Activated CD8-positive, alpha-beta memory T cell treated with anti-CD3 and anti-CD28 coated beads for 36 hours (primary cell): ENCODE results near the gene ASIC5. TPM values are rescaled to one million over a fixed set of nuclear protein-coding genes. Genes with fewer than 3 reads are reported as not detected.
"Not testable (repeated sequence)": the region's sequence is repeated elsewhere in the genome, so short reads cannot be mapped to it uniquely, and the experiment has no call there.

ENCODE experiments used
- CTCF ChIA-PET: fragments of 350-600 bp; sonication (Branson Sonifier 250); formaldehyde crosslinking; loops from one replicate; lab custom pipeline; 2021; ENCODE audit warnings: antibody characterized with exemption; lab: Charles Lee
- POLR2A ChIA-PET: fragments of 350-600 bp; sonication (Branson Sonifier 250); formaldehyde crosslinking; loops from one replicate; lab custom pipeline; 2021; ENCODE audit warnings: antibody characterized with exemption; lab: Charles Lee
- total RNA-seq, 2 experiments: library from RNA; stranded (reverse); gene quantifications; one replicate each; pipeline ENCODE4 v1.2.3, GENCODE V29; 2021

The ASIC5 gene, protein sequence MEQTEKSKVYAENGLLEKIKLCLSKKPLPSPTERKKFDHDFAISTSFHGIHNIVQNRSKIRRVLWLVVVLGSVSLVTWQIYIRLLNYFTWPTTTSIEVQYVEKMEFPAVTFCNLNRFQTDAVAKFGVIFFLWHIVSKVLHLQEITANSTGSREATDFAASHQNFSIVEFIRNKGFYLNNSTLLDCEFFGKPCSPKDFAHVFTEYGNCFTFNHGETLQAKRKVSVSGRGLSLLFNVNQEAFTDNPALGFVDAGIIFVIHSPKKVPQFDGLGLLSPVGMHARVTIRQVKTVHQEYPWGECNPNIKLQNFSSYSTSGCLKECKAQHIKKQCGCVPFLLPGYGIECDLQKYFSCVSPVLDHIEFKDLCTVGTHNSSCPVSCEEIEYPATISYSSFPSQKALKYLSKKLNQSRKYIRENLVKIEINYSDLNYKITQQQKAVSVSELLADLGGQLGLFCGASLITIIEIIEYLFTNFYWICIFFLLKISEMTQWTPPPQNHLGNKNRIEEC
- total RNA-seq = not detected

- CTCF ChIA-PET = no interaction called here
- POLR2A ChIA-PET = no interaction called here
Measured at GRCh38 chr4:155866177-155866576, at the start of gene ASIC5. ASIC5 (minus strand) TSS chr4:155866277; CDS start chr4:155866226, 51 bp downstream.

DNA sequence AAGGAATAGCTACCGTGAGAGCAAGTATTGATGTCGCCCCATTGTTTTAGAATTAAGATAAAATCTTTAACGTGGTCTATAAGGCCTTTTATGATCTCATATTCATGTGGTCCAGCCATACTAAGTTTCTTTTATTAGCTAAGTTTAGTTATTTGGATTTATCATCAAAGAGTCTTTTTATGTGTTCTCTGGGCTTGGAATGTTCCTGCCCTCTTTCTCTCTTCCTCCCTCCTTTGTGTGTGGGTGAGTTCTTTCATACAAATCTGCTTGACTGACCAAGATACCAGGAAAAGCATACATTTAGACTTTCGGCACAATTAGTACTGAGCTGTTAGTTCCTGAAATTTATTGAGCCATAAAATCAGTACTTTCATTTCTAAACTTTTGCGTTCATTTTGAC lies 48.7 kb upstream of the ASIC5 start:
- ChIA-PET CTCF (no interaction called here), POLR2A (no interaction called here)

DNA sequence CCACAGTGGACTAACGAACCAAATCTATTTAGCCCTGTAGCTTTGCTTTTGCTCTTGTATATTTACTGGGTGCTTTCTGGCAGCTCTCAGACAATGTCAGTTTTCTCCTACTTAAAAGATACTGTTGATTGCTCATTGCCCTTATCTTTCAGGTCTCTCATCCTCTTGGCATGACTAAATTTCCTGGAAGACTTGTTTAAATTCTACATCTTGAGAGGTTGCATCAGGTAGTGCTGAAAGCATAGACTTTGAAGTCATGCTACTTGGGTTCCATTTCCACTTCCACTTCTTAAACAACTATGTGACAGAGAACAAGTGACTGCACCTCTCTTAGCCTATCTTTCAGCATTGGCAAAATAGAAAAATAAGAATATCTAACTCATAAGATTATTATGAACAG lies 45.8 kb upstream of the ASIC5 start:
- CTCF ChIA-PET = no interaction called here
- POLR2A ChIA-PET = no interaction called here

DNA sequence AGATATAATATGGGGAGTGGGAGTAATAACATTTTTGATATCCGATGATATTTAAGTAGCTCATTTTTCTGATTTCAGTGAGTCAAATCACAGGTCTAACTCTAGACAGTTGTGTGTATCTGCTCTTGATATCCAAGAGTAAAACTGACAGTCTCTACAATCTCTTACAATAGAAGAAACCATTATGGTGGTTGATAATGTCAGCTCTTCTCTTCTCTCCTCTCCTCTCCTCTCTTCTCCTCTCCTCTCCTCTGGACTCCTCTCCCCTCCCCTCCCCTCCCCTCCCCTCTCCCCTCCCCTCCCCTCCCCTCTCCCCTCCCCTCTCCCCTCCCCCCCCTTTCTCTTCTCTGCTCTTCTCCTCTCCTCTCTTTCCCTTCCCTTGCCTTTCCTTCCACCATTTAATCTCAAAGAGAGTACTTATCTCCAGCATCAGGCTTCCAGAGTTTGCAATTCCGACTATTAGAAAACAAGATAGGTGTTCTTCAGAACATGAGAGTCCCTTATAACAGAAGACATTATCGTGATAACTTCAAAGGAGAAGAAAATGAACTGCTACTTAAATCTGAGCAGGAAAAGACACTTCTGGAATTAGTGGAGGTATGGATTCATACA lies 43.6 kb upstream of the ASIC5 start:
- ChIA-PET POLR2A (no interaction called here), CTCF (no interaction called here)

DNA sequence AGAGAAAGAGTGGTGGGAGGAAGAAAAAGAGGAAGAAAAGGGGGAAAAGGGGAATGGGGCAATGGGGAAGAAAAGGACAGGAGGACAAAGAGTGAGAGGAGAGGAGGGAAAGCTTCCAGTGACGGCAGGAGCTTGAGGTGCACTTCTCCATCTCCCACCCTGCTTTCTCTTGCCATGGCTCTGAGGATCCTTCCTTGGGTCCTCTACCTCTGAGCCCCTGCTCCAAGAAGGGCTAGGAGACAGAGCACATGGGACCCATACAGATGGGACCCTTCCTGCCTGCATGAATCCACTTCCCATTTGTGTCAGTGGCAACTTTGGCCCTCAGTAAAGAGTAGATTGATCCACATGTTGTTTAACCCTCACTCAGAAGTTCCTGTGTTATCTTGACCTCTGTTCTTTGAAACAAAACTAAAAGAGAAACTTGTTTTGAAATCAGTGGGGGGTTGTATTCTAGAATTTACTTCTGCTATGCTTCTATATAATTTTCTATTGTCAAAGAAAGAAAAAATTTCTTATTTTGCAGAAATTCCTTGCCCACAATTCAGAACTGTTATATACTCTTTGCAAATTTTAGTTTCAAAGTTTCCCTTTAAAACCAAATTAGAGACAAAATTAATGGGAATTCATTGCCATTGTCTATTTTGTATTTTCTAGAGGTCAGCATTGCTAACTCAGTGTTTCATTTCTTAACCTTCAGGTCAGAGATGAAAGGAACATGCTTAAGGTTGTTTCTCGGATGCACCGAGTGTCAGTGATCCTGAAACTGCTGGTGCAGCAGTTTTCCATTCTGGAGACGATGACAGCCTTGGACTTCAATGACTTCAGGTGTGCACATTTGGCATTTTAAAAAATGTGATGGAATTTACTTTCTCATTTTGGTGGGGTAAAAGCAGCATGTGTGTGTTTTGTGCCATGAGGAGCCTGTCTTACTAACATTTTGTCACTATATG lies 42.4 kb upstream of the ASIC5 start:
- POLR2A ChIA-PET = no interaction called here

GRCh38 chr4:155907556-155907955 lies 41.5 kb upstream of the ASIC5 start:
- ChIA-PET POLR2A (no interaction called here), CTCF (no interaction called here)

More for the DNA sequence above, 42.4 kb upstream of the ASIC5 start:
- CTCF ChIA-PET = no interaction called here

- ChIA-PET POLR2A (no interaction called here), CTCF (no interaction called here)
Measured at GRCh38 chr4:155906554-155907247, 40.6 kb upstream of the ASIC5 start.

DNA sequence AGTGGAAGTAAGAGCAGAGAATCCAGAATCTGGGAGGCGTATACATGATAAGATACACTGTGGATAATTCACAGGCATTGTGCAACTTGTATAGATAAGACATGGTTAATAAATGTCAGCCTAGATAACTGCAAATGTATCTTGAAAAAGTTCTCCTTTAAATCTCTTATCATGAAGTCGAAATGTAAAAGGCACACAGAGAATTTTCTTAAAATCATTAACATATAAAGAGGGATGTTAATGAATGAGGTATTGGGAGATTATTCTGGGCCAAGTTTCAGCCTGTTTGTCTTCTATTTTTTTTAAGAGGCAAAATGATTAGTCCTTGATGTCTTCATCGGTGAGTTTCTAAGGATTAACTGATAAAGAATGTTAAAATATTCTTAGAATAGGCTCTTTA lies 38.3 kb upstream of the ASIC5 start:
- CTCF ChIA-PET = no interaction called here

GRCh38 chr4:155903453-155903852 lies 37.4 kb upstream of the ASIC5 start, which contains the start of gene TDO2:
TDO2 (plus strand) TSS chr4:155903696; CDS start chr4:155903759, 63 bp downstream.
- ChIA-PET POLR2A (no interaction called here), CTCF (no interaction called here)

More for the DNA sequence above, 38.3 kb upstream of the ASIC5 start:
- POLR2A ChIA-PET = no interaction called here

- ChIA-PET POLR2A (no interaction called here), CTCF (no interaction called here)
Measured at GRCh38 chr4:155901013-155901412, 34.9 kb upstream of the ASIC5 start.

- CTCF ChIA-PET = no interaction called here
- POLR2A ChIA-PET = no interaction called here
Measured at GRCh38 chr4:155900381-155900780, 34.3 kb upstream of the ASIC5 start.

GRCh38 chr4:155899891-155900290 lies 33.8 kb upstream of the ASIC5 start:
- POLR2A ChIA-PET = no interaction called here
- CTCF ChIA-PET = no interaction called here

DNA sequence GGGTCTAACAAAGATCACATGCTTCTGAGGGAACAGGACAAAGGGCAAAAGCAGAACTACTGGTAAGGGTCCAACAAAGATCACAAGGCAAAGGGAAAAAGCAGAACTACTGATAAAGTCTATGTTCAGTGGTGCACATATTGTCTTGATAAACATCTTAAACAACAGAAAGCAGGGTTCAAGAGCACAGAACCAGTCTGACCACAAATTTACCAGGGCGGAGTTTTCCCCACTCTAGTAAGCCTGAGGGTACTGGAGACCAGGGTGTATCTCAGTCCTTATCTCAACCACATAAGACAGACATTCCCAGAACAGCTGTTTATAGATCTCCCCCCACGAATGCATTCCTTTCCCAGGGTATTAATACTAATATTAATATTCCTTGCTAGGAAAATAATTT lies 32.3 kb upstream of the ASIC5 start:
- POLR2A ChIA-PET, CTCF ChIA-PET: not testable (repeated sequence)

- POLR2A ChIA-PET = no interaction called here
- CTCF ChIA-PET = no interaction called here
Measured at GRCh38 chr4:155891058-155891457, 25.0 kb upstream of the ASIC5 start.

- ChIA-PET CTCF (no interaction called here), POLR2A (no interaction called here)
Measured at GRCh38 chr4:155889946-155890345, 23.9 kb upstream of the ASIC5 start.

DNA sequence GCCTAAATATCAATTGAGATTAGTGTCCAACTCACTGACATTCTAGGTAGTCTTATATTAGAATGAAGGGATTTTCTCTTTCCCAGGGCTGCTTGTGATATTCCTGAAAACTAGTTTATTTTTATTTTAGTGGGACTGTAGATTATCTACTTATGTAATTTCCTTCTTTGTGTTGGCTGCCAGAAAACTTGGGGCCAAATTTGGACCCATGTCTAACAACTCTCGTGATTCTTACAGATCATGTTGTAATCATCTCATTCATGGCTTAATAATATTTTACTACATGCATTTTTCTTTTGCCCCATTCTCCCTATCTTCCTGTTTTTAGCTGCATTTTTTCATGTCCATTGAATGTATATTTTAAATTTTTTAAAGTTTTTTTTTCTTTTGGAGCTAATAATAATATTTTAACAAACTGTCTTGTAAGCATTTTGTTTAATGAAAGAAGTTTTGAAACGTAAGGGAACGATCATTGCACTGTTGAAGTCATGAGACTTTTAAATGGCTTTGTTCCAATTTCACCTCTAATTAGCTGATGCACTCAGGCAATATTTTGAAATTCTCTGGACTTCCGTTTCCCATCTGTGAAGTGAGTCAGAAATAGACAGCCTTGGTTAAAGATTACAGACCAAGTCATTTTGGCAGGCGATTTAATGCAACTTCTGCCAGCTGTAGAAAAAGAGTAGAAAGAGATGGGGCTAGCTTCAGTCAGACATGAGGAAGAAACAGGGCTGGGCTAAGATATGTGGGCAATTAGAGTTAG lies 23.1 kb upstream of the ASIC5 start:
- ChIA-PET CTCF (no interaction called here), POLR2A (no interaction called here)

GRCh38 chr4:155887847-155888570 lies 21.9 kb upstream of the ASIC5 start:
- CTCF ChIA-PET = no interaction called here

DNA sequence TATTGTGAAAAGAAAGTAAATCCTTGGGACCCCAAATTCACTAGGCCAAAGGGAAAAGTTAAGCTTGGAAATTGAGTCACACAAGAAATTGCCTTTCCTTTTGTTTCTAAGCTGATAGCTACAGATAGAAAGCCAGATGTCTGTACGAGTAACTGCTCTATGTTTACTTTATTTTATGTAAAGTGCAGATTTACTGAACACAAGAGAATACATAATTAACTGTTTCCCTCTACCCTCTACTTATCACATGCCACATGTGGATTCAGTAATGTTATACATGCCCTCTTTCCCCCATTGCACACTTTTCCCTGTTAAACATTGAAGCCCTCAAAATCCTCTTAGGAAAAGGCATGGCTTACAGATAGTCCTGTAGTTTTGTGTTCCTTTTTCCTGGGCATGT lies 21.0 kb upstream of the ASIC5 start:
- ChIA-PET CTCF (no interaction called here), POLR2A (no interaction called here)

More at GRCh38 chr4:155887847-155888570, 21.9 kb upstream of the ASIC5 start:
- POLR2A ChIA-PET = no interaction called here
